DOHH2 (cell line): ENCODE results near the gene RMI2.

Experiments
- H3F3A ChIP-seq: fragments of 200-600 bp; sonication (generic), shearing (Covaris generic); 2 replicates; pipeline ENCODE4 v1.6.0; 2016; ENCODE audit warnings: antibody characterized with exemption, mild to moderate bottlenecking; ENCODE audit not compliant: control insufficient read depth, insufficient read depth
- H3K27ac ChIP-seq: fragments of 200-600 bp; sonication (generic); 2 replicates; pipeline ENCODE4 v1.5.1; 2014; ENCODE audit warnings: low read depth, mild to moderate bottlenecking, low read length, moderate library complexity
- H3K27me3 ChIP-seq: fragments of 200-600 bp; sonication (generic); 2 replicates; pipeline ENCODE4 v1.6.1; 2014; ENCODE audit warnings: mild to moderate bottlenecking, low read length, mixed read lengths; ENCODE audit not compliant: control insufficient read depth
- H3K36me3 ChIP-seq: fragments of 200-600 bp; sonication (generic); 2 replicates; pipeline ENCODE4 v1.6.1; 2014; ENCODE audit warnings: mild to moderate bottlenecking, low read length, moderate library complexity, mixed read lengths; ENCODE audit not compliant: control insufficient read depth
- H3K4me1 ChIP-seq: fragments of 200-600 bp; sonication (generic); 2 replicates; pipeline ENCODE4 v1.6.1; 2014; ENCODE audit warnings: mild to moderate bottlenecking, low read length, mixed read lengths; ENCODE audit not compliant: control insufficient read depth
- H3K4me2 ChIP-seq: fragments of 200-600 bp; sonication (generic); 2 replicates; pipeline ENCODE4 v1.6.0; 2014; ENCODE audit warnings: mild to moderate bottlenecking, low read length, moderate library complexity
- H3K4me3 ChIP-seq: fragments of 200-600 bp; sonication (generic); 2 replicates; pipeline ENCODE4 v1.5.1; 2014; ENCODE audit warnings: mild to moderate bottlenecking, low read length, mixed read lengths
- H3K79me2 ChIP-seq: fragments of 200-600 bp; sonication (generic); 2 replicates; pipeline ENCODE4 v1.6.1; 2014; ENCODE audit warnings: mild to moderate bottlenecking, low read length, mixed read lengths; ENCODE audit not compliant: control insufficient read depth
- H3K9me2 ChIP-seq: fragments of 200-600 bp; sonication (generic); replicated peaks from 2 replicates; pipeline ENCODE4 v1.6.1; 2014; ENCODE audit warnings: mild to moderate bottlenecking, low read length, mixed read lengths; ENCODE audit not compliant: control insufficient read depth
- H3K9me3 ChIP-seq: fragments of 200-600 bp; sonication (generic); 2 replicates; pipeline ENCODE4 v1.6.1; 2014; ENCODE audit warnings: antibody characterized with exemption, low read length, mixed read lengths; ENCODE audit not compliant: control insufficient read depth, insufficient read depth
- H4K20me1 ChIP-seq: fragments of 200-600 bp; sonication (generic); 2 replicates; pipeline ENCODE4 v1.6.0; 2014; ENCODE audit warnings: low read depth, mild to moderate bottlenecking, antibody characterized with exemption, low read length, moderate library complexity; ENCODE audit not compliant: control insufficient read depth, insufficient read depth
- EZH2phosphoT487 ChIP-seq: fragments of 200-600 bp; sonication (generic); IDR thresholded peaks from 2 replicates; pipeline ENCODE4 v1.6.1; 2017; ENCODE audit warnings: borderline replicate concordance, mild to moderate bottlenecking, antibody characterized with exemption, low read length, moderate library complexity, mixed read lengths
- TF ChIP-seq, protein P1 (sequence below): fragments of 200-600 bp; sonication (generic); IDR thresholded peaks from one replicate; pipeline ENCODE4 v1.5.1; 2014; ENCODE audit warnings: antibody characterized with exemption, mild to moderate bottlenecking, low read depth, low read length; ENCODE audit not compliant: poor library complexity, severe bottlenecking

RMI2 gene

DNA sequence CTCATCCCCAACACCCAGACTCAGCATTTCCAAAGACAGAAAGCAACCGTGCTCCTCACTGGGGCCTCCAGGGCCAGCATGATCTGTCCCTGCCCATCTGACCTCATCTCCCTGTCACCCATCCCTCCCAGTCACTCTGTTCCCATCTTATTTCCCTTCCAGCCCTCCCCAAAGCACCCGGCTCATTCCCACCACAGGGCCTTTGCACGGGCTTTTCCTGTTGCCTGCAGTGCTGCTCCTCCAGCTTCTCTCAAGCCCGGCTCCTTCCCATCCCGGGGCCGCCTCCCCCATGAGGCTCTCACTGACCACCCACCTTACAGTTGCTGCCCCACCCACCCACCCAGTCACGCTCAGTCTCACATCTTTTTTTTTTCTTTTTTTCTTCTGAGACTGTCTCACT, 54.8 kb downstream of the RMI2 start:
- H3K4me2 ChIP-seq: no peak overlapping the region
- H3K27me3 ChIP-seq: peaks cover 6% of the 10 kb centered on the region; the same call in 1 of the 2 replicates
- no peaks in the 10 kb centered on the region for H3K36me3 ChIP-seq
- no peaks in the 10 kb centered on the region for H3K79me2 ChIP-seq
- peaks cover 4% of the 10 kb centered on the region; the same call in 1 of the 2 replicates for H3K4me1 ChIP-seq
- H3K9me2 ChIP-seq: no peaks in the 10 kb centered on the region
- no peaks in the 10 kb centered on the region for H3F3A ChIP-seq
- no peak overlapping the region for H3K27ac ChIP-seq
- H3K4me3 ChIP-seq: no peak overlapping the region
- H3K9me3 ChIP-seq: no peaks in the 10 kb centered on the region
- no peaks in the 10 kb centered on the region for H4K20me1 ChIP-seq
- TF ChIP-seq, protein P1, sequence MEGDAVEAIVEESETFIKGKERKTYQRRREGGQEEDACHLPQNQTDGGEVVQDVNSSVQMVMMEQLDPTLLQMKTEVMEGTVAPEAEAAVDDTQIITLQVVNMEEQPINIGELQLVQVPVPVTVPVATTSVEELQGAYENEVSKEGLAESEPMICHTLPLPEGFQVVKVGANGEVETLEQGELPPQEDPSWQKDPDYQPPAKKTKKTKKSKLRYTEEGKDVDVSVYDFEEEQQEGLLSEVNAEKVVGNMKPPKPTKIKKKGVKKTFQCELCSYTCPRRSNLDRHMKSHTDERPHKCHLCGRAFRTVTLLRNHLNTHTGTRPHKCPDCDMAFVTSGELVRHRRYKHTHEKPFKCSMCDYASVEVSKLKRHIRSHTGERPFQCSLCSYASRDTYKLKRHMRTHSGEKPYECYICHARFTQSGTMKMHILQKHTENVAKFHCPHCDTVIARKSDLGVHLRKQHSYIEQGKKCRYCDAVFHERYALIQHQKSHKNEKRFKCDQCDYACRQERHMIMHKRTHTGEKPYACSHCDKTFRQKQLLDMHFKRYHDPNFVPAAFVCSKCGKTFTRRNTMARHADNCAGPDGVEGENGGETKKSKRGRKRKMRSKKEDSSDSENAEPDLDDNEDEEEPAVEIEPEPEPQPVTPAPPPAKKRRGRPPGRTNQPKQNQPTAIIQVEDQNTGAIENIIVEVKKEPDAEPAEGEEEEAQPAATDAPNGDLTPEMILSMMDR: no peak
- no peak for TF ChIP-seq EZH2phosphoT487
